K562 (cell line): ENCODE results near the gene OPRL1. TPM values are rescaled to one million over a fixed set of nuclear protein-coding genes. Genes with fewer than 3 reads are reported as not detected.

Source experiments
- ATAC-seq: fragments of 200-7000 bp; cut with Tn5 transposase; 3 replicates; pipeline ENCODE4 v1.9.1; 2020; ENCODE audit warnings: moderate library complexity
- BruUV-seq: library from RNA; stranded (reverse); fragments of 400-500 nt; replicated peaks from 2 replicates; lab custom pipeline; 2021; lab: Mats Ljungman, UMichigan
- CTCF ChIA-PET: fragments of 300-600 bp; formaldehyde crosslinking; extraction: SDS; loops from one replicate; lab custom pipeline; 2021; ENCODE audit warnings: low intra/inter-chr PET ratio; lab: Yijun Ruan, JAX
- POLR2A ChIA-PET: fragments of 300-600, 350-650 bp; sonication (Branson Sonifier 250); formaldehyde crosslinking; extraction: SDS; loops from one replicate; lab custom pipeline; 2021; ENCODE audit warnings: antibody characterized with exemption, inconsistent platforms; lab: Yijun Ruan, JAX
- DNase-seq, 4 experiments: peaks; one replicate each; pipeline versions ENCODE4 v3.0.0 to v3.0.0-alpha.2; 2011 to 2018; ENCODE audit warnings: low spot score in 3 of 4, mixed read lengths in 3 of 4; ENCODE audit errors: extremely low read depth in 1 of 4
- FAIRE-seq: peaks from 2 replicates; lab custom pipeline; 2011; peaks lifted over from hg19 to GRCh38; lab: Jason Lieb, UNC
- H2AFZ ChIP-seq: 2 replicates; pipeline ENCODE4 v1.6.0; 2011; ENCODE audit warnings: low read depth, low read length, control low read depth, inconsistent platforms
- H3K27ac ChIP-seq: fragments of 200-600 bp; 3 replicates; pipeline ENCODE4 v1.8.0; 2011; ENCODE audit warnings: low read depth, mild to moderate bottlenecking, control low read depth, inconsistent platforms, low read length, moderate library complexity, mixed read lengths; ENCODE audit errors: extremely low read depth
- H3K27me3 ChIP-seq, 2 experiments: fragments of 300-600 bp in 1 of 2; 2 replicates in 1 of 2; 3 replicates in 1 of 2; pipeline versions ENCODE4 v1.6.0 to v1.8.0; 2011; ENCODE audit warnings: inconsistent platforms in 2 of 2, low read length in 2 of 2, mild to moderate bottlenecking in 1 of 2, mixed read lengths in 1 of 2, moderate library complexity in 1 of 2; ENCODE audit not compliant: control insufficient read depth in 2 of 2, insufficient read depth in 2 of 2
- H3K36me3 ChIP-seq: fragments of 300-600 bp; 3 replicates; pipeline ENCODE4 v1.8.0; 2011; ENCODE audit warnings: mild to moderate bottlenecking, low read length, inconsistent platforms; ENCODE audit not compliant: control insufficient read depth, insufficient read depth
- H3K4me1 ChIP-seq, 2 experiments: fragments of 200-600 bp in 1 of 2; replicated peaks in 1 of 2; 2 replicates in 1 of 2; 3 replicates in 1 of 2; pipeline versions ENCODE4 v1.5.1 to v1.8.0; 2011; ENCODE audit warnings: inconsistent platforms in 2 of 2, low read length in 2 of 2, mild to moderate bottlenecking in 1 of 2, mixed read lengths in 1 of 2, moderate library complexity in 1 of 2; ENCODE audit not compliant: control insufficient read depth in 2 of 2, insufficient read depth in 2 of 2
- H3K4me2 ChIP-seq: 2 replicates; pipeline ENCODE4 v1.6.1; 2011; ENCODE audit warnings: low read length, control low read depth, inconsistent platforms, mixed read lengths; ENCODE audit not compliant: insufficient read depth
- H3K4me3 ChIP-seq: fragments of 200-600 bp; sonication (generic), shearing (Covaris generic); 2 replicates; pipeline ENCODE4 v1.5.1; 2016; ENCODE audit warnings: control low read depth, inconsistent platforms
- H3K79me2 ChIP-seq: fragments of 200-600 bp; 3 replicates; pipeline ENCODE4 v1.8.0; 2011; ENCODE audit warnings: low read length, inconsistent platforms; ENCODE audit not compliant: control insufficient read depth, insufficient read depth
- H3K9ac ChIP-seq, 2 experiments: 2 replicates each; pipeline versions ENCODE4 v1.6.0 to v1.6.1; 2011; ENCODE audit warnings: low read depth in 2 of 2, low read length in 2 of 2, control low read depth in 1 of 2, inconsistent platforms in 1 of 2, mild to moderate bottlenecking in 1 of 2, mixed read lengths in 1 of 2; ENCODE audit not compliant: insufficient read depth in 1 of 2
- H3K9me1 ChIP-seq: one replicate; pipeline ENCODE4 v1.6.0; 2011; ENCODE audit warnings: inconsistent platforms, mild to moderate bottlenecking, low read length, moderate library complexity; ENCODE audit not compliant: control insufficient read depth, insufficient read depth
- H3K9me3 ChIP-seq: replicated peaks from 2 replicates; pipeline ENCODE4 v1.5.1; 2011; ENCODE audit warnings: low read depth, low read length, inconsistent platforms; ENCODE audit not compliant: control insufficient read depth, insufficient read depth
- H4K20me1 ChIP-seq: replicated peaks from 2 replicates; pipeline ENCODE4 v1.6.1; 2011; ENCODE audit warnings: low read length, inconsistent platforms, mixed read lengths; ENCODE audit not compliant: control insufficient read depth, insufficient read depth
- ARID3A ChIP-seq: IDR thresholded peaks from 2 replicates; pipeline ENCODE4 v1.6.1; 2012; ENCODE audit warnings: low read depth, low read length, improper control_type of control experiment, borderline replicate concordance
- HIVEP1 ChIP-seq: fragments of 250-450 bp; sonication (Bioruptor Pico); IDR thresholded peaks from 2 replicates; pipeline ENCODE4 v1.4.0; 2020; ENCODE audit warnings: mild to moderate bottlenecking
- MBD1 ChIP-seq: fragments of 250-450 bp; sonication (Bioruptor Pico); IDR thresholded peaks from 2 replicates; pipeline ENCODE4 v1.8.0; 2022; ENCODE audit warnings: inconsistent platforms
- NCOA1 ChIP-seq: fragments of 450-650 bp; IDR thresholded peaks from 2 replicates; pipeline ENCODE4 v1.6.1; 2016; ENCODE audit warnings: low read depth
- OTX1 ChIP-seq: fragments of 450-650 bp; formaldehyde crosslinking; IDR thresholded peaks from 2 replicates; pipeline ENCODE4 v1.4.0; 2022; ENCODE audit warnings: mild to moderate bottlenecking
- SP1 ChIP-seq: sonication (generic); formaldehyde crosslinking; IDR thresholded peaks from 2 replicates; pipeline ENCODE4 v1.8.1; 2022; ENCODE audit warnings: mild to moderate bottlenecking, missing genetic modification reagents
- XRCC5 ChIP-seq: fragments of 200-400 bp; formaldehyde crosslinking; IDR thresholded peaks from 2 replicates; pipeline ENCODE4 v1.6.1; 2017; ENCODE audit warnings: low read depth, mild to moderate bottlenecking, low read length
- ZBTB5 ChIP-seq: fragments of 450-650 bp; IDR thresholded peaks from 2 replicates; pipeline ENCODE4 v1.6.1; 2017; ENCODE audit warnings: antibody characterized with exemption
- ZBTB7A ChIP-seq: IDR thresholded peaks from 2 replicates; pipeline ENCODE4 v1.6.1; 2011; ENCODE audit warnings: low read depth, mild to moderate bottlenecking, low read length, moderate library complexity, borderline replicate concordance; ENCODE audit not compliant: control insufficient read depth
- ZFP1 ChIP-seq: fragments of 450-650 bp; formaldehyde crosslinking; IDR thresholded peaks from 2 replicates; pipeline ENCODE4 v1.4.0; 2020; ENCODE audit warnings: mild to moderate bottlenecking, mixed read lengths
- ZFX ChIP-seq: sonication (generic); formaldehyde crosslinking; IDR thresholded peaks from 2 replicates; pipeline ENCODE4 v1.8.0; 2022; ENCODE audit warnings: mild to moderate bottlenecking, missing genetic modification reagents, moderate library complexity
- ZNF140 ChIP-seq: fragments of 250-450 bp; sonication (Bioruptor Pico); IDR thresholded peaks from 2 replicates; pipeline ENCODE4 v1.8.0; 2021; ENCODE audit warnings: moderate library complexity, mild to moderate bottlenecking, inconsistent platforms
- ZNF586 ChIP-seq: fragments of 450-650 bp; formaldehyde crosslinking; conservative IDR thresholded peaks from 2 replicates; pipeline ENCODE4 v1.4.0; 2020; ENCODE audit warnings: mild to moderate bottlenecking, moderate library complexity
- ZNF740 ChIP-seq, 3 experiments: fragments of 200-800 bp in 1 of 3; sonication (Bioruptor generic) in 1 of 3; sonication (generic) in 1 of 3; formaldehyde crosslinking in 1 of 3; IDR thresholded peaks; 2 replicates each; pipeline versions ENCODE4 v1.6.1 to v1.8.0; 2016 to 2022; ENCODE audit warnings: mild to moderate bottlenecking in 2 of 3, missing compliant biosample characterization in 2 of 3, missing genetic modification characterization in 2 of 3, missing genetic modification reagents in 1 of 3
- whole genome bisulfite sequencing: fragments of 100-300 bp; shearing (Covaris generic); methylation state at CpG from one replicate; pipeline ENCODE4 v1.1.6; 2016; ENCODE audit warnings: low coverage, mixed read lengths; ENCODE audit not compliant: insufficient coverage; ENCODE audit errors: missing lambda C conversion rate; 5-methylcytosine and 5-hydroxymethylcytosine counted together
- in situ Hi-C: fragments of 300-500 bp; cut with MboI; formaldehyde crosslinking; loops from 4 replicates; pipeline ENCODE4 v1.15.0; 2018; ENCODE audit warnings: inconsistent platforms, mixed read lengths
- intact Hi-C: fragments of 100-400 bp; cut with micrococcal nuclease; formaldehyde crosslinking; loops from 2 replicates; pipeline ENCODE4 v1.14.2; 2022
- polyA plus RNA-seq, 8 experiments: library from polyadenylated mRNA; depleted of rRNA in 4 of 8; stranded (reverse) in 5 of 8; unstranded in 3 of 8; fragments of >200 nt; fragmentation: Nextera tagmentation in 2 of 8; fragmentation: Illumina TruSeq in 1 of 8; extraction: Ambion mirVana in 2 of 8; extraction: Trizol in 1 of 8; gene quantifications; 2 replicates each; pipeline versions ENCODE4 v1.2.1 to v1.2.3, GENCODE V29; 2011 to 2014; ENCODE audit warnings: inconsistent platforms in 1 of 8, missing spikeins in 1 of 8
- total RNA-seq, 7 experiments: library from RNA; depleted of rRNA in 6 of 7; stranded (reverse); fragments of >200 nt in 6 of 7; fragmentation: Illumina TruSeq in 2 of 7; extraction: Trizol in 2 of 7; gene quantifications; 2 replicates each; pipeline versions ENCODE4 v1.2.1 to v1.2.3, GENCODE V29; 2011 to 2021; ENCODE audit warnings: low replicate concordance in 1 of 7

OPRL1 gene
- total and polyA plus RNA-seq, 9 of the 15 experiments (the other 6 are each of a cell fraction or from before 2014, with no cell fraction given) = 0.06 to 0.33 (median 0.11) TPM; not detected in 2

- BruUV-seq = no TSS peak
- H3K4me1 ChIP-seq = peaks cover 21 to 65% of the 10 kb centered on the region in 2 experiments
- no peaks in the 10 kb centered on the region for H3K79me2 ChIP-seq
- peak; percentile 87 for ATAC-seq
- ChIA-PET CTCF (interaction anchor here (0.6 to 1.8 kb wide), 3 partner anchors 20 to 477 kb away, joined by 3 to 9 read pairs (median 3); no protein-coding TSS in a partner anchor), POLR2A (interaction anchor here (0.7 to 1.0 kb wide), 2 partner anchors 9 to 194 kb away, joined by 3 read pairs; no protein-coding TSS in a partner anchor)
- H3K36me3 ChIP-seq = no peaks in the 10 kb centered on the region
- FAIRE-seq = peak; percentile 91
- H2AFZ ChIP-seq = peak overlapping the region; percentile 55; the same call in 1 of the 2 replicates
- no peaks in the 10 kb centered on the region for H4K20me1 ChIP-seq
- no peak overlapping the region for H3K4me3 ChIP-seq
- DNase-seq = peak; percentile 87 to 91 (median 89)
- H3K27me3 ChIP-seq = no peaks in the 10 kb centered on the region
- in situ Hi-C loops = no loop called here
- H3K27ac ChIP-seq = no peak overlapping the region; the same call in 2 of the 3 replicates
- no peak overlapping the region for H3K4me2 ChIP-seq
- no peaks in the 10 kb centered on the region for H3K9me3 ChIP-seq
- intact Hi-C loops = no loop called here
- peak overlapping the region in 1 of 2 experiments; percentile 44; a peak in 3 of 4 replicates for H3K9ac ChIP-seq
- 27% methylated on average over 30 of the region's 33 CpGs for WGBS
- no peaks in the 10 kb centered on the region for H3K9me1 ChIP-seq
- TF ChIP-seq ZBTB7A (peak; percentile 77; the same call in 1 of the 2 replicates), ZNF740 (CRISPR knock-in tag; IDR thresholded peaks at IDR 0.05) (no peak), ZNF740 (tag; IDR thresholded peaks at IDR 0.05) (no peak), ZBTB5 (no peak), ZFP1 (CRISPR knock-in tag) (no peak), SP1 (CRISPR knock-in tag) (peak; percentile 53; the same call in 1 of the 2 replicates), NCOA1 (no peak), XRCC5 (no peak), ARID3A (no peak), HIVEP1 (CRISPR knock-in tag) (no peak), ZNF586 (CRISPR knock-in tag) (no peak), MBD1 (CRISPR knock-in tag) (no peak), ZNF140 (no peak), OTX1 (CRISPR knock-in tag) (no peak), ZFX (peak; percentile 54)
Observed at GRCh38 chr20:64057628-64058498, 22.0 kb upstream of the OPRL1 start.
